HepG2 (cell line): ENCODE results near the gene RPL26. TPM values are rescaled to one million over a fixed set of nuclear protein-coding genes. Genes with fewer than 3 reads are reported as not detected.

Experiments used
- ASH2L ChIP-seq: fragments of 300-600, 200-600 bp; sonication (generic); IDR thresholded peaks from 2 replicates; pipeline ENCODE4 v1.7.0; 2017; ENCODE audit warnings: low read depth, mild to moderate bottlenecking, moderate library complexity, mixed read lengths, low read length; ENCODE audit not compliant: insufficient read length
- E2F1 ChIP-seq: sonication (generic); formaldehyde crosslinking; IDR thresholded peaks from 2 replicates; pipeline ENCODE4 v1.5.0; 2020; ENCODE audit warnings: missing genetic modification reagents
- FOXO4 ChIP-seq: sonication (generic); formaldehyde crosslinking; conservative IDR thresholded peaks from 2 replicates; pipeline ENCODE4 v1.8.1; 2023; ENCODE audit warnings: missing genetic modification reagents
- GMEB2 ChIP-seq: IDR thresholded peaks from 2 replicates; pipeline ENCODE4 v1.6.1; 2016; ENCODE audit warnings: missing biosample characterization, missing genetic modification reagents, low read depth
- HDAC1 ChIP-seq: sonication (generic); formaldehyde crosslinking; IDR thresholded peaks from 2 replicates; pipeline ENCODE4 v1.5.1; 2020; ENCODE audit warnings: mild to moderate bottlenecking, missing genetic modification reagents
- HDAC2 ChIP-seq: sonication (generic); formaldehyde crosslinking; IDR thresholded peaks from 2 replicates; pipeline ENCODE4 v1.4.0; 2020; ENCODE audit warnings: missing genetic modification reagents
- HOXD1 ChIP-seq: sonication (generic); formaldehyde crosslinking; IDR thresholded peaks from 2 replicates; pipeline ENCODE4 v1.5.0; 2020; ENCODE audit warnings: missing genetic modification reagents
- ISL2 ChIP-seq: sonication (generic); formaldehyde crosslinking; IDR thresholded peaks from 2 replicates; pipeline ENCODE4 v1.5.0; 2020; ENCODE audit warnings: missing genetic modification reagents
- MYPOP ChIP-seq: sonication (generic); formaldehyde crosslinking; IDR thresholded peaks from 2 replicates; pipeline ENCODE4 v1.8.1; 2023; ENCODE audit warnings: mild to moderate bottlenecking, moderate library complexity, missing genetic modification reagents
- NR0B2 ChIP-seq: sonication (generic); formaldehyde crosslinking; IDR thresholded peaks from 2 replicates; pipeline ENCODE4 v1.4.0; 2020; ENCODE audit warnings: mild to moderate bottlenecking, missing genetic modification reagents
- PRMT3 ChIP-seq: sonication (generic); formaldehyde crosslinking; IDR thresholded peaks from 2 replicates; pipeline ENCODE4 v1.8.1; 2022; ENCODE audit warnings: low read depth, mild to moderate bottlenecking, moderate library complexity, missing genetic modification reagents, borderline replicate concordance
- RARG ChIP-seq: sonication (generic); formaldehyde crosslinking; IDR thresholded peaks from 2 replicates; pipeline ENCODE4 v1.4.0; 2020; ENCODE audit warnings: low read depth, mild to moderate bottlenecking, missing genetic modification reagents
- SIX1 ChIP-seq: sonication (generic); formaldehyde crosslinking; IDR thresholded peaks from 2 replicates; pipeline ENCODE4 v1.4.0; 2020; ENCODE audit warnings: missing genetic modification reagents, borderline replicate concordance
- ZFY ChIP-seq: sonication (generic); formaldehyde crosslinking; IDR thresholded peaks from 2 replicates; pipeline ENCODE4 v1.4.0; 2020; ENCODE audit warnings: missing genetic modification reagents
- ZNF160 ChIP-seq: sonication (generic); formaldehyde crosslinking; IDR thresholded peaks from 2 replicates; pipeline ENCODE4 v1.8.0; 2022; ENCODE audit warnings: mild to moderate bottlenecking, inconsistent platforms, missing genetic modification reagents
- ZNF431 ChIP-seq: sonication (generic); formaldehyde crosslinking; IDR thresholded peaks from 2 replicates; pipeline ENCODE4 v1.9.0; 2022; ENCODE audit warnings: missing genetic modification reagents, low read depth, mild to moderate bottlenecking, borderline replicate concordance
- ZNF546 ChIP-seq: sonication (generic); formaldehyde crosslinking; conservative IDR thresholded peaks from 2 replicates; pipeline ENCODE4 v1.8.1; 2023; ENCODE audit warnings: mild to moderate bottlenecking, missing genetic modification reagents
- ZNF577 ChIP-seq: sonication (generic); formaldehyde crosslinking; IDR thresholded peaks from 2 replicates; pipeline ENCODE4 v1.4.0; 2020; ENCODE audit warnings: mild to moderate bottlenecking, low read depth, missing genetic modification reagents, borderline replicate concordance
- ZNF615 ChIP-seq: sonication (generic); formaldehyde crosslinking; IDR thresholded peaks from 2 replicates; pipeline ENCODE4 v1.5.0; 2020; ENCODE audit warnings: mild to moderate bottlenecking, missing genetic modification reagents, borderline replicate concordance
- ZNF749 ChIP-seq: sonication (generic); formaldehyde crosslinking; IDR thresholded peaks from 2 replicates; pipeline ENCODE4 v1.8.0; 2022; ENCODE audit warnings: mild to moderate bottlenecking, missing genetic modification reagents, moderate library complexity, borderline replicate concordance
- polyA plus RNA-seq, 8 experiments: library from polyadenylated mRNA; depleted of rRNA in 3 of 8; stranded (reverse) in 7 of 8; unstranded in 1 of 8; fragments of >200 nt; fragmentation: Illumina TruSeq in 4 of 8; extraction: Trizol in 4 of 8; gene quantifications; 2 replicates each; pipeline versions ENCODE4 v1.2.1 to v1.2.3, GENCODE V29; 2011 to 2016; ENCODE audit warnings: low read depth in 4 of 8, missing spikeins in 1 of 8, mixed read lengths in 1 of 8; ENCODE audit not compliant: insufficient read depth in 1 of 8
- total RNA-seq, 5 experiments: library from RNA; depleted of rRNA; stranded (reverse); fragments of >200 nt; fragmentation: Illumina TruSeq; extraction: Trizol; gene quantifications; 2 replicates each; pipeline ENCODE4 v1.2.3, GENCODE V29; 2016; ENCODE audit warnings: low read depth in 1 of 5

RPL26 gene
- total and polyA plus RNA-seq, 2 of the 13 experiments (the other 11 are each of a cell fraction or from before 2014, with no cell fraction given), result 2,817 to 3,529 TPM

GRCh38 chr17:8383143-8383822 lies at the start of gene RPL26 (continued):
- TF ChIP-seq RARG (CRISPR knock-in tag) (peak; percentile 68; the same call in 1 of the 2 replicates), NR0B2 (CRISPR knock-in tag) (no peak), ZNF160 (CRISPR knock-in tag) (no peak), HOXD1 (CRISPR knock-in tag) (no peak), E2F1 (peak; percentile 32; the same call in 1 of the 2 replicates), ZNF577 (CRISPR knock-in tag) (no peak), FOXO4 (0 out of 2 replicates have a peak, but pooled peaks have one; percentile 89), ZNF615 (CRISPR knock-in tag) (no peak; the same call in 1 of the 2 replicates), ISL2 (CRISPR knock-in tag) (peak; percentile 52), ZNF431 (no peak), PRMT3 (CRISPR knock-in tag) (peak; percentile 33; the same call in 1 of the 2 replicates), ASH2L (peak; percentile 56), GMEB2 (CRISPR knock-in tag) (no peak), MYPOP (0 out of 2 replicates have a peak, but pooled peaks have one; percentile 35), ZNF749 (CRISPR knock-in tag) (0 out of 2 replicates have a peak, but pooled peaks have one; percentile 9), ZFY (peak; percentile 70), HDAC2 (CRISPR knock-in tag) (peak; percentile 76), ZNF546 (CRISPR knock-in tag) (no peak), HDAC1 (peak; percentile 81), SIX1 (CRISPR knock-in tag) (peak; percentile 15; the same call in 1 of the 2 replicates)
